Neuronal stem cell (in vitro differentiated cells): Measurements from ENCODE around the gene GPC5.

ENCODE experiments used
- DNase-seq: peaks from one replicate; pipeline ENCODE4 v3.0.0-alpha.2; 2013; ENCODE audit warnings: low spot score
- H2AFZ ChIP-seq: one replicate; pipeline ENCODE4 v1.6.1; 2013; ENCODE audit warnings: mild to moderate bottlenecking, low read length, inconsistent platforms
- H2AK5ac ChIP-seq: 2 replicates; pipeline ENCODE4 v1.6.1; 2013; ENCODE audit warnings: low read depth, mild to moderate bottlenecking, inconsistent platforms, low read length, moderate library complexity, mixed read lengths
- H2BK120ac ChIP-seq: 2 replicates; pipeline ENCODE4 v1.6.1; 2013; ENCODE audit warnings: low read depth, mild to moderate bottlenecking, inconsistent platforms, low read length, moderate library complexity, mixed read lengths
- H2BK12ac ChIP-seq: one replicate; pipeline ENCODE4 v1.6.1; 2013; ENCODE audit warnings: low read length, inconsistent platforms
- H2BK15ac ChIP-seq: 2 replicates; pipeline ENCODE4 v1.6.1; 2013; ENCODE audit warnings: mild to moderate bottlenecking, low read length, inconsistent platforms, mixed read lengths
- H2BK5ac ChIP-seq: one replicate; pipeline ENCODE4 v1.6.1; 2013; ENCODE audit warnings: inconsistent platforms, mild to moderate bottlenecking, low read length, moderate library complexity
- H3K14ac ChIP-seq: one replicate; pipeline ENCODE4 v1.6.1; 2013; ENCODE audit warnings: low read length, inconsistent platforms
- H3K18ac ChIP-seq: 2 replicates; pipeline ENCODE4 v1.6.1; 2013; ENCODE audit warnings: low read length, inconsistent platforms
- H3K23ac ChIP-seq: 2 replicates; pipeline ENCODE4 v1.6.1; 2013; ENCODE audit warnings: low read depth, mild to moderate bottlenecking, mixed read lengths, low read length, inconsistent platforms; ENCODE audit not compliant: poor library complexity
- H3K27ac ChIP-seq: replicated peaks from 3 replicates; pipeline ENCODE4 v1.5.1; 2013; ENCODE audit warnings: low read length, inconsistent platforms
- H3K27me3 ChIP-seq, 3 experiments: 2 replicates each; pipeline ENCODE4 v1.6.1; 2013; ENCODE audit warnings: low read length in 3 of 3, mild to moderate bottlenecking in 2 of 3, inconsistent platforms in 1 of 3, low read depth in 1 of 3, mixed read lengths in 1 of 3, moderate library complexity in 1 of 3; ENCODE audit not compliant: control insufficient read depth in 3 of 3, insufficient read depth in 3 of 3
- H3K36me3 ChIP-seq, 2 donors: replicated peaks in 1 of 2; 2 replicates each; pipeline ENCODE4 v1.6.1; 2013; ENCODE audit warnings: low read length in 2 of 2; ENCODE audit not compliant: control insufficient read depth in 2 of 2, insufficient read depth in 2 of 2
- H3K4ac ChIP-seq: 2 replicates; pipeline ENCODE4 v1.6.1; 2013; ENCODE audit warnings: inconsistent platforms, mild to moderate bottlenecking, low read length, moderate library complexity
- H3K4me1 ChIP-seq, 2 donors: 1 replicate in 1 of 2; 2 replicates in 1 of 2; pipeline ENCODE4 v1.6.1; 2013; ENCODE audit warnings: low read length in 2 of 2, low read depth in 1 of 2; ENCODE audit not compliant: control insufficient read depth in 2 of 2, insufficient read depth in 1 of 2
- H3K4me2 ChIP-seq: one replicate; pipeline ENCODE4 v1.6.1; 2013; ENCODE audit warnings: mild to moderate bottlenecking, low read length, inconsistent platforms; ENCODE audit not compliant: insufficient read depth, poor library complexity, severe bottlenecking
- H3K4me3 ChIP-seq, 2 donors: 2 replicates each; pipeline ENCODE4 v1.5.1; 2013; ENCODE audit warnings: low read length in 2 of 2, mild to moderate bottlenecking in 2 of 2, inconsistent platforms in 1 of 2, moderate library complexity in 1 of 2
- H3K79me1 ChIP-seq: one replicate; pipeline ENCODE4 v1.6.1; 2013; ENCODE audit warnings: low read depth, mild to moderate bottlenecking, inconsistent platforms, low read length, moderate library complexity
- H3K9ac ChIP-seq: one replicate; pipeline ENCODE4 v1.6.1; 2013; ENCODE audit warnings: mild to moderate bottlenecking, low read depth, low read length, inconsistent platforms; ENCODE audit not compliant: poor library complexity
- H3K9me3 ChIP-seq, 2 donors: replicated peaks in 1 of 2; 2 replicates each; pipeline versions ENCODE3 to v1.6.1; 2013; ENCODE audit warnings: low read length in 2 of 2, mild to moderate bottlenecking in 2 of 2, inconsistent platforms in 1 of 2, low read depth in 1 of 2, mixed read lengths in 1 of 2, moderate library complexity in 1 of 2; ENCODE audit not compliant: control insufficient read depth in 2 of 2, insufficient read depth in 1 of 2
- H4K8ac ChIP-seq: one replicate; pipeline ENCODE4 v1.6.1; 2013; ENCODE audit warnings: low read depth, mild to moderate bottlenecking, inconsistent platforms, low read length, moderate library complexity
- H4K91ac ChIP-seq: one replicate; pipeline ENCODE4 v1.6.1; 2013; ENCODE audit warnings: low read length, low read depth, mild to moderate bottlenecking, inconsistent platforms; ENCODE audit not compliant: poor library complexity
- WGBS, 2 donors: extraction: QIAGEN DNeasy Blood & Tissue Kit; methylation state at CpG; one replicate each; pipeline ENCODE4 v1.1.7; 2013; ENCODE audit warnings: missing lambda C conversion rate in 2 of 2, mixed read lengths in 1 of 2; ENCODE audit not compliant: insufficient read length in 2 of 2, insufficient replicate concordance in 1 of 2; ENCODE audit errors: extremely low coverage in 2 of 2; 5-methylcytosine and 5-hydroxymethylcytosine counted together

The GPC5 gene

GRCh38 chr13:91904597-91904996, 506.2 kb downstream of the GPC5 start:
- no peak overlapping the region for H4K91ac ChIP-seq
- no peak for DNase-seq
- H3K27ac ChIP-seq: no peak overlapping the region
- H3K4ac ChIP-seq: no peak overlapping the region
- H2BK12ac ChIP-seq: no peak overlapping the region
- H2AFZ ChIP-seq: peak overlapping the region; percentile 61
- no CpG with 5 or more reads among the region's 1 CpG for WGBS, 2 donors
- no peak overlapping the region for H3K14ac ChIP-seq
- no peak overlapping the region for H3K9ac ChIP-seq
- no peak overlapping the region for H3K18ac ChIP-seq
- no peak overlapping the region for H3K23ac ChIP-seq
- H3K27me3 ChIP-seq: no peaks in the 10 kb centered on the region
- no peaks in the 10 kb centered on the region for H3K36me3 ChIP-seq
- H3K9me3 ChIP-seq: no peaks in the 10 kb centered on the region
- H3K4me1 ChIP-seq: peaks cover 0 to 4% of the 10 kb centered on the region in 2 donors
- H3K4me2 ChIP-seq: no peak overlapping the region
- no peak overlapping the region for H2BK15ac ChIP-seq
- no peak overlapping the region for H2BK5ac ChIP-seq
- no peak overlapping the region for H2AK5ac ChIP-seq
- no peak overlapping the region for H3K4me3 ChIP-seq
- H3K79me1 ChIP-seq: no peaks in the 10 kb centered on the region
- H4K8ac ChIP-seq: no peak overlapping the region
- no peak overlapping the region for H2BK120ac ChIP-seq

GRCh38 chr13:91907398-91907797, 509.0 kb downstream of the GPC5 start:
- Histone ChIP-seq H3K79me1 (no peaks in the 10 kb centered on the region), H3K9ac (no peak overlapping the region), H3K9me3 (no peaks in the 10 kb centered on the region), H2BK15ac (no peak overlapping the region), H2AK5ac (no peak overlapping the region), H4K8ac (no peak overlapping the region), H2BK5ac (no peak overlapping the region), H3K23ac (no peak overlapping the region), H3K4me1 (peaks cover 0 to 4% of the 10 kb centered on the region in 2 donors), H4K91ac (no peak overlapping the region), H3K36me3 (no peaks in the 10 kb centered on the region), H3K18ac (no peak overlapping the region), H3K27ac (no peak overlapping the region), H3K4me2 (no peak overlapping the region), H3K4ac (no peak overlapping the region), H2BK12ac (no peak overlapping the region), H2BK120ac (no peak overlapping the region), H3K27me3 (no peaks in the 10 kb centered on the region), H2AFZ (no peak overlapping the region), H3K14ac (no peak overlapping the region), H3K4me3 (no peak overlapping the region)
- no CpG with 5 or more reads among the region's 1 CpG for WGBS, 2 donors
- no peak for DNase-seq

- Histone ChIP-seq H3K4ac (no peak overlapping the region), H3K27me3 (no peaks in the 10 kb centered on the region), H2AK5ac (no peak overlapping the region), H2AFZ (no peak overlapping the region), H3K4me2 (no peak overlapping the region), H4K8ac (no peak overlapping the region), H4K91ac (no peak overlapping the region), H3K14ac (no peak overlapping the region), H3K4me3 (no peak overlapping the region), H3K4me1 (peaks cover 0 to 4% of the 10 kb centered on the region in 2 donors), H3K9me3 (no peaks in the 10 kb centered on the region), H3K23ac (no peak overlapping the region), H3K27ac (no peak overlapping the region), H2BK5ac (no peak overlapping the region), H2BK120ac (no peak overlapping the region), H2BK12ac (no peak overlapping the region), H2BK15ac (no peak overlapping the region), H3K79me1 (no peaks in the 10 kb centered on the region), H3K9ac (no peak overlapping the region), H3K36me3 (no peaks in the 10 kb centered on the region), H3K18ac (no peak overlapping the region)
- no CpG with 5 or more reads among the region's 2 CpGs for WGBS, 2 donors
- DNase-seq: no peak
Measured at GRCh38 chr13:91909617-91910016, 511.2 kb downstream of the GPC5 start.

GRCh38 chr13:91922969-91923592, 524.7 kb downstream of the GPC5 start:
- H3K9ac ChIP-seq: no peak overlapping the region
- no peak overlapping the region for H3K4me3 ChIP-seq
- no peaks in the 10 kb centered on the region for H3K27me3 ChIP-seq
- no peak for DNase-seq
- H2AFZ ChIP-seq: no peak overlapping the region
- no peaks in the 10 kb centered on the region for H3K79me1 ChIP-seq
- H4K91ac ChIP-seq: no peak overlapping the region
- H3K14ac ChIP-seq: no peak overlapping the region
- no peaks in the 10 kb centered on the region for H3K4me1 ChIP-seq
- no peak overlapping the region for H2AK5ac ChIP-seq
- whole genome bisulfite sequencing, 2 donors: no CpG with 5 or more reads among the region's 6 CpGs
- no peak overlapping the region for H3K27ac ChIP-seq
- H3K18ac ChIP-seq: no peak overlapping the region
- no peak overlapping the region for H2BK12ac ChIP-seq
- H3K36me3 ChIP-seq: no peaks in the 10 kb centered on the region
- no peak overlapping the region for H3K4me2 ChIP-seq
- no peak overlapping the region for H2BK15ac ChIP-seq
- no peak overlapping the region for H2BK120ac ChIP-seq
- H3K9me3 ChIP-seq: no peaks in the 10 kb centered on the region
- no peak overlapping the region for H3K23ac ChIP-seq
- H4K8ac ChIP-seq: no peak overlapping the region
- no peak overlapping the region for H3K4ac ChIP-seq
- H2BK5ac ChIP-seq: no peak overlapping the region
